Adrenal gland (tissue), 19 donors: ENCODE data around the gene MAX. TPM values are rescaled to one million over a fixed set of nuclear protein-coding genes. Genes with fewer than 3 reads are reported as not detected.

Experiments used
- DNase-seq, 7 donors: peaks; one replicate each; pipeline ENCODE4 v3.0.0-alpha.2; 2019 to 2020
- H3K27ac ChIP-seq, 5 donors: fragments of 200-600 bp; sonication (generic) in 4 of 5; 1 replicate in 3 of 5; 2 replicates in 2 of 5; pipeline versions ENCODE4 v1.5.1 to v1.8.0; 2016 to 2020; ENCODE audit warnings: mild to moderate bottlenecking in 1 of 5
- H3K27me3 ChIP-seq: fragments of 200-600 bp; 2 replicates; pipeline ENCODE4 v1.8.0; 2021
- H3K36me3 ChIP-seq, 2 donors: fragments of 200-600 bp; replicated peaks in 1 of 2; 1 replicate in 1 of 2; 2 replicates in 1 of 2; pipeline versions ENCODE4 v1.5.1 to v1.8.0; 2018 to 2022
- H3K4me1 ChIP-seq, 2 donors: fragments of 200-600 bp; replicated peaks in 1 of 2; 1 replicate in 1 of 2; 2 replicates in 1 of 2; pipeline versions ENCODE4 v1.5.1 to v1.8.0; 2018 to 2021
- H3K4me3 ChIP-seq, 4 donors: fragments of 200-600 bp; sonication (generic) in 3 of 4; one replicate each; pipeline ENCODE4 v1.5.1; 2016 to 2018
- H3K9me3 ChIP-seq, 3 donors: fragments of 200-600 bp; sonication (generic) in 1 of 3; replicated peaks in 1 of 3; 1 replicate in 2 of 3; 2 replicates in 1 of 3; pipeline versions ENCODE4 v1.5.1 to v1.8.0; 2016 to 2021
- CTCF ChIP-seq, 6 experiments: fragments of 450-650 bp in 4 of 6; fragments of 200-600 bp in 2 of 6; sonication (generic) in 1 of 6; IDR thresholded peaks; 1 replicate in 5 of 6; 2 replicates in 1 of 6; pipeline versions ENCODE4 v1.5.1 to v1.8.0; 2016 to 2021; ENCODE audit warnings: antibody characterized with exemption in 6 of 6, mild to moderate bottlenecking in 2 of 6, moderate library complexity in 1 of 6
- POLR2A ChIP-seq, 2 donors: fragments of 450-650 bp; IDR thresholded peaks; one replicate each; pipeline ENCODE4 v1.6.1; 2017; ENCODE audit warnings: antibody characterized with exemption in 2 of 2, mild to moderate bottlenecking in 2 of 2, moderate library complexity in 1 of 2
- WGBS, 4 donors: extraction: QIAGEN DNeasy Blood & Tissue Kit in 2 of 4; methylation state at CpG; one replicate each; pipeline versions ENCODE4 v1.1.5 to v1.1.7; 2013 to 2017; 5-methylcytosine and 5-hydroxymethylcytosine counted together
- intact Hi-C, 2 donors: fragments of 100-400 bp; cut with DNase I; formaldehyde crosslinking; loops; one replicate each; pipeline versions ENCODE4 v1.14.1 to v1.15.0; 2022 to 2023
- long read RNA-seq, 10 donors: library from polyadenylated mRNA in 3 of 10; unstranded in 2 of 10; stranded (forward) in 1 of 10; transcript quantifications; one replicate each; pipeline ENCODE4 v2.0.0 and lab custom pipeline, GENCODE V29; 2021 to 2026
- polyA plus RNA-seq, 3 donors: library from polyadenylated mRNA; stranded (reverse); fragments of 200-250 nt in 2 of 3; fragments of 350-450 nt in 1 of 3; fragmentation: Illumina TruSeq in 1 of 3; extraction: RNeasy Lipid Tissue Mini Kit (QIAGEN cat#74804) in 1 of 3; gene quantifications; one replicate each; pipeline ENCODE4 v1.2.3, GENCODE V29; 2013 to 2014
- total RNA-seq, 9 donors: library from RNA; depleted of rRNA in 4 of 9; stranded (reverse); fragments of >200 nt in 4 of 9; fragments of 120-200 nt in 1 of 9; fragmentation: NEBNext Ultra II Directional in 1 of 9; extraction: Animal tissue kit (Norgen Biotek cat#: 25700) in 1 of 9; gene quantifications; one replicate each; pipeline versions ENCODE4 v1.1.0 to v1.2.4, GENCODE V29; 2013 to 2023
- donor health status: healthy with polysubstance abuse.
- donor health status: Bipolar disorder and iron deficiency.
- donor health status: DM: yes; HTN: yes; CAD: no.
- donor health status: DM: no; HTN: no; CAD: no.
- donor health status: DM: no; HTN: no; CAD: no.
- donor health status: DM: yes; HTN: yes; CAD: no.

Gene MAX, protein sequence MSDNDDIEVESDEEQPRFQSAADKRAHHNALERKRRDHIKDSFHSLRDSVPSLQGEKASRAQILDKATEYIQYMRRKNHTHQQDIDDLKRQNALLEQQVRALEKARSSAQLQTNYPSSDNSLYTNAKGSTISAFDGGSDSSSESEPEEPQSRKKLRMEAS
- 100 to 1,000 TPM in 1 of 9 donors, 10 to 100 TPM in 8; 31.5 to 114 (median 54.7) TPM for total RNA-seq
- polyA plus RNA-seq: 10 to 100 TPM; 49.3 to 62.3 (median 55.7) TPM
- long read RNA-seq, donor 1, transcript MAX-205 (5 exons, 1,546 nt): minor isoform, 5 of 23 reads
- long read RNA-seq, donor 1, transcript MAX-204 (4 exons, 1,973 nt): major isoform, 11 of 23 reads
- long read RNA-seq, donor 1, partial matches to known transcripts: 0 of 23 reads
- long read RNA-seq, donor 1, other reads (novel, unspliced or antisense): 0 of 23 reads
- long read RNA-seq, donor 2, transcript MAX-204 (4 exons, 1,973 nt): major isoform, 7 of 18 reads
- long read RNA-seq, donor 2, transcript MAX-205 (5 exons, 1,546 nt): minor isoform, 5 of 18 reads
- long read RNA-seq, donor 2, transcript MAX-213 (3 exons, 585 nt): minor isoform, 5 of 18 reads
- long read RNA-seq, donor 2, partial matches to known transcripts: 0 of 18 reads
- long read RNA-seq, donor 2, other reads (novel, unspliced or antisense): 0 of 18 reads
- long read RNA-seq, donor 3, transcript MAX-204 (4 exons, 1,973 nt): major isoform, 9 of 17 reads
- long read RNA-seq, donor 3, partial matches to known transcripts: 0 of 17 reads
- long read RNA-seq, donor 3, other reads (novel, unspliced or antisense): 0 of 17 reads
- long read RNA-seq, donor 4, partial matches to known transcripts: 0 of 18 reads
- long read RNA-seq, donor 4, other reads (novel, unspliced or antisense): 12 of 18 reads
- long read RNA-seq, donor 5, transcript MAX-204 (4 exons, 1,973 nt): major isoform, 19 of 50 reads
- long read RNA-seq, donor 5, transcript MAX-205 (5 exons, 1,546 nt): minor isoform, 16 of 50 reads
- long read RNA-seq, donor 5, partial matches to known transcripts: 0 of 50 reads
- long read RNA-seq, donor 5, other reads (novel, unspliced or antisense): 7 of 50 reads
- long read RNA-seq, donor 6, transcript MAX-204 (4 exons, 1,973 nt): major isoform, 5 of 24 reads
- long read RNA-seq, donor 6, partial matches to known transcripts: 1 of 24 reads
- long read RNA-seq, donor 6, other reads (novel, unspliced or antisense): 9 of 24 reads
- long read RNA-seq, donor 7, transcript MAX-204 (4 exons, 1,973 nt): major isoform, 6 of 9 reads
- long read RNA-seq, donor 7, partial matches to known transcripts: 0 of 9 reads
- long read RNA-seq, donor 7, other reads (novel, unspliced or antisense): 0 of 9 reads
- long read RNA-seq, donor 8, transcript MAX-205 (5 exons, 1,546 nt): minor isoform, 8 of 26 reads
- long read RNA-seq, donor 8, transcript MAX-204 (4 exons, 1,973 nt): major isoform, 14 of 26 reads
- long read RNA-seq, donor 8, partial matches to known transcripts: 0 of 26 reads
- long read RNA-seq, donor 8, other reads (novel, unspliced or antisense): 0 of 26 reads
- long read RNA-seq, donor 9, transcript MAX-204 (4 exons, 1,973 nt): major isoform, 9 of 14 reads
- long read RNA-seq, donor 9, partial matches to known transcripts: 0 of 14 reads
- long read RNA-seq, donor 9, other reads (novel, unspliced or antisense): 0 of 14 reads
- long read RNA-seq, donor 10, partial matches to known transcripts: 0 of 7 reads
- long read RNA-seq, donor 10, other reads (novel, unspliced or antisense): 0 of 7 reads

DNA sequence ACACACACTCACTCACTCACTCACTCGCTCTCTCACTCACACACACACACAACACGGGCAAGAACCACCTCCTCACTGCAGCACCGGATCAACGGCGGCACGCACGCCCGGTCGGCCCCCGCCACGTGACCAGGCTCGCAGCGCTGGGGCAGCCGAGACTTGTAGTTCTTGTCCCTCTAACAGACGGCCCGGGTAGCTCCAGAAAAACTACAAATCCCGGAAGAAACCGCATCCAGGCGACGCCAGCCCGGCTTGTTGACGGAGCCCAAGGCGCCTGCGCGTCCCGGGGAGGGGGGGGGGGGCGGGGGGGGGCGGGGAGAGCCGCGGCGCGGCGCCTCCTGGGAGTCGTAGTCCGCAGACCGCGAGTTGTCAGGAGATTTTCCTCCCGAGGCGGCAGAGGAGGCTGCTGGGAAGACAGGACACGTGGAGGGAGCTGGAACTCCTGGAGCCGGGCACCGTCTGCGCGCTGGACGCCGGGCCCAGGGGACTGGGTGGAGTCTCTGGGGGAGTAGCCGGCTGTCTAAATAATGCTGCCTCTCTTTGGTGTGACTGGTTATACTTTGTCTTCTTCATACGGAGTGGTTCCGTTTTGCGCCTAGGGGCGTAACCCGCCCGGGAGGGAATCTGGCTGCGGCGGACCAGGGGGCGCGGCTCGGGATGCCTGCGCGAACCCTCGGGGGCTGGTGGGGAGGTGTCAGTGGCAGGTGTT lies at the start of gene MAX:
MAX (minus strand) TSS at position 77 of the 709 bp plus-strand sequence. CDS start 178 bp downstream, outside the sequence.
- H3K27ac ChIP-seq: peak within 1 kb of the TSS; percentile 63 to 95 (median 91)
- H3K27me3 ChIP-seq: no peaks in the 10 kb centered on the region
- peaks cover 18 to 38% of the 10 kb centered on the region in 2 donors for H3K4me1 ChIP-seq
- no peaks in the 10 kb centered on the region for H3K36me3 ChIP-seq
- 0 to 3% (median 1%) methylated on average over 27 to 60 of the region's 61 CpGs; no CpG with 5 or more reads in 1 of the 4 donors for WGBS, 4 donors
- DNase-seq: peak; percentile 97 to 99 (median 99)
- H3K9me3 ChIP-seq: no peaks in the 10 kb centered on the region
- intact Hi-C loops: no loop called here
- H3K4me3 ChIP-seq: peak within 1 kb of the TSS; percentile 52 to 94 (median 88)
- peak in 1 of 6 experiments; percentile 14 for TF ChIP-seq CTCF (IDR thresholded peaks at IDR 0.05)
- peak in 1 of 2 donors; percentile 91 for TF ChIP-seq POLR2A (IDR thresholded peaks at IDR 0.05)

DNA sequence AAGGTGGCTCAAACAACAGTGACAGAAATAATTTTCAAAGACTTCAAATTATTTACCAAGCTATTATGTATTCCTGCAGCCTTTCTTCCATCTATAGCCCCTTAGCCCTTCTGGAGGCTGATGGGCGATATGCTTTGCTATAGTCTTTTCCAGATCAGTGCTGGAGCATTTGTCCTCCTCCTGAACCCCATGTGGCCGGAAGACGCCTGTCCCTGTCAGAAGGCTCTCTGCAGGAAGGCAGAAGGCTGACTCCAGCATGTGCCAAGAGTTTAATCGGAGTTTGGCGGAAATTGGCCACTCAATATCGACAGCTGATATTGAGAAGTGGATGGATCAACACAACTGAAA lies 49.3 kb upstream of the MAX start:
- intact Hi-C loops: no loop called here
- Histone ChIP-seq H3K4me3 (no peak overlapping the region), H3K27me3 (no peaks in the 10 kb centered on the region), H3K9me3 (no peaks in the 10 kb centered on the region), H3K36me3 (no peaks in the 10 kb centered on the region), H3K4me1 (peaks cover 0 to 4% of the 10 kb centered on the region in 2 donors), H3K27ac (no peak overlapping the region)
- no peak for DNase-seq
- 81 to 88% (median 85%) methylated on average over 6 of the region's 6 CpGs for WGBS, 4 donors
- TF ChIP-seq POLR2A (IDR thresholded peaks at IDR 0.05) (no peak), CTCF (IDR thresholded peaks at IDR 0.05) (no peak)

- intact Hi-C loops: no loop called here
- no peaks in the 10 kb centered on the region for H3K36me3 ChIP-seq
- H3K27ac ChIP-seq: no peak overlapping the region
- no peaks in the 10 kb centered on the region for H3K27me3 ChIP-seq
- no peak overlapping the region for H3K4me3 ChIP-seq
- H3K4me1 ChIP-seq: no peaks in the 10 kb centered on the region
- WGBS, 4 donors: 76 to 85% (median 79%) methylated on average over 8 of the region's 8 CpGs
- no peak for DNase-seq
- TF ChIP-seq POLR2A (IDR thresholded peaks at IDR 0.05) (no peak), CTCF (IDR thresholded peaks at IDR 0.05) (no peak)
- no peaks in the 10 kb centered on the region for H3K9me3 ChIP-seq
These were observed 48.7 kb upstream of the MAX start for GRCh38 chr14:65150898-65151608.
